Stimulated activated CD8-positive, alpha-beta memory T cell treated with anti-CD3 and anti-CD28 coated beads, Interleukin-7, amount 100 ng/mL, for 48 hours (primary cell): ENCODE measurements around the gene IFT52.
A peak's percentile ranks its signal among the peaks of the same experiment; 100 is the strongest.

ENCODE experiments used
- DNase-seq, 2 donors: peaks; one replicate each; pipeline ENCODE4 v3.0.0-alpha.2; 2020; ENCODE audit warnings: low read depth in 1 of 2; ENCODE audit errors: extremely low read depth in 1 of 2

The IFT52 gene, protein sequence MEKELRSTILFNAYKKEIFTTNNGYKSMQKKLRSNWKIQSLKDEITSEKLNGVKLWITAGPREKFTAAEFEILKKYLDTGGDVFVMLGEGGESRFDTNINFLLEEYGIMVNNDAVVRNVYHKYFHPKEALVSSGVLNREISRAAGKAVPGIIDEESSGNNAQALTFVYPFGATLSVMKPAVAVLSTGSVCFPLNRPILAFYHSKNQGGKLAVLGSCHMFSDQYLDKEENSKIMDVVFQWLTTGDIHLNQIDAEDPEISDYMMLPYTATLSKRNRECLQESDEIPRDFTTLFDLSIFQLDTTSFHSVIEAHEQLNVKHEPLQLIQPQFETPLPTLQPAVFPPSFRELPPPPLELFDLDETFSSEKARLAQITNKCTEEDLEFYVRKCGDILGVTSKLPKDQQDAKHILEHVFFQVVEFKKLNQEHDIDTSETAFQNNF

DNA sequence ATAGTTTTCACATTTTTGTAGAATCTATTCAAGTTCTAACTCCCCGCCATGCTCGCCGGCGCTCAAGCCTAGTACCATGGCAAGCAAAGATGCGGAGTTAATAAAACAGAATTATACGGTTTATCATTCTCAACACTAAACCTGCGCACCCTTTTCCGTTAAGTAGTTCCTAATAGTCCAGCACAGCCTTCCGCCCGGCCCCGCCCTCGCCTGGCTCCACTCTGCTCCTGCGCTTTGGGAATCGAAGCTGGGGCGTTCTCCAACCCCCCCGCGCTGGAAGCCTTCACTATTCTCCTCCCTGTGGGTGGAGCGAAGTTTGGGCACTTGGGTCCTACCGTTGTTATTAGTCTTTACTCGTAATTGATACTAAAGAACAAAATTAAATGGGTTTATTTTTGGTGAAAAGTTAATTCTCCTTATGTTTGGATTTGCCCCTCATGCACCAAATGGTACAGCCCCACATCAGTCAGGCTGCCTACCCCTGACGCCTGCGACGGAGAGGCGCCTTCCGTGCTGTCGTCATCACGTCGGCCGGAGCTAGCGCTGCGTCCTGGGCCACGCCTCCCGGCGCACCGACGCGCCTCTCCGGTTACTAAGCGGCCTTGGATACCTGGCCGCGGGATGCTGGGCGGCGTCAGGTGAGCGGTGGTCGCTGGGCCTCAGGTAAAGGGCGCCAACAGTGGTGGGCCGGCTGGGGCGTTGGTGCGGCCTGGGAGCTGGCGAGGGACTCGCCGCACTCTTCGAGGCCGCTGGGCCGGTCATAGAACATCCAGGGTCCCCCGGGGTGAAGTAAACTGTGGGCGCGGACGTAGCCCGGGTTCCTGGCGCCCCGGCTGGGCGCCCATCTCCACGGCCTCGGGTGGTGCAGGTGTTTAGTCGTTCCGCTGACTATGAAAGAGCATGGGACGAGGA is at the start of gene IFT52:
TSS of gene IFT52 (plus strand) at position 546 of the 912 bp plus-strand sequence. CDS start 3,762 bp downstream, outside the sequence.
- peak; percentile 77 to 81 for DNase-seq

DNA sequence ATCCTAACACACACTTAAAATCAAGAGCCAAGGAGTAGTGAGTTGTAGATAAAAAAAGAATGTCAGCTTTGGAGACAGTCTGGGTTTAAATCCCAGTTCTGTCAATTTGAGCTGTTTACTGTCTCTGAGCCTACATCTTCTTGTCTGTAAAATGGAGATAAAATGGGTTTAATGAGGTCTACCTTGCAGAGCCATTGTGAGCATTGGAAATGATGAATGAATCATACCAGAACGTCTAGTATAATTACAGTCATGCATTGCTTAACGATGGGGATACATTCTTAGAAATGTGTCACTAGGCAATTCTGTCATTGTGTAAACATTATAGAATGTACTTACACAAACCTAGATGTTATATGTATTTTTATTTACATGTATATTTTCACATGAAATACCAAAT is 49.5 kb upstream of the IFT52 start:
- DNase-seq, result no peak

DNA sequence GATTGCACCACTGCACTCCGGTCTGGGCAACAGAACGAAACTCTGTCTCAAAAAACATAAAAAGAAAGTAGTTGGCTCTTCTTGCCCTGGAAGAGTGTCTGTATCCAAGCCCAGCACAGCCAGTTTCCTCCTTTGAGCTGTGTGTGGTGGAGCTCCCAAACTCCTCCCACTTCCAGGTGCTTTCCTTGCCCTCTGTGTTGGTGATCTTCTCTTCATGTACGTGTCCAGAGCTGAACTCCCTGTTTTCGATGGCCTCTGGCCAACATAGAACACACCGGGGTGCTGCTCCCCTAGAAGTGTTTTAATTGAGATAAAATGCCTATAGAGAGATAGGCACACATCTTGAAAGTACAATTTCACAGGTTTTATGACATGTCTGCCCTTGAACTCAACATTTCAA is 48.6 kb upstream of the IFT52 start:
- no peak for DNase-seq

DNA sequence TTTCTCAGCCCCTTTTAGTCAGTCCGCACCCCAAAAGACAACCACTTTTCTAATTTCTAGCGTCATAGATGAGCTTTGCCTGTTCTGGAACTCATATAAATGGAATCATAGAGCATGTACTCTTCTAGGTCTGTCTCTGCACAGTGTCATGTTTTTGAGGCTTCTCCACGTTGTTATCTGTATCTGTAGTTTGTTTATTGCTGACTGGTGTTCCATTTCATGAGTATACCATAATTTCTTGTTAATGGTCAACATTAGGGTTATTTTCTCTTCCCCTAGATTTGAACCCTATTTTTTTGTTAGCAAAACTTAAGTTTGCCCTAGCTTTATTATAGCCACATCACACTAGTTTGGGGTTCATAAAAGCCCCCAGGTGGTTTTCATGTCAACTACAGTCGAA is 48.1 kb upstream of the IFT52 start:
- no peak for DNase-seq

DNA sequence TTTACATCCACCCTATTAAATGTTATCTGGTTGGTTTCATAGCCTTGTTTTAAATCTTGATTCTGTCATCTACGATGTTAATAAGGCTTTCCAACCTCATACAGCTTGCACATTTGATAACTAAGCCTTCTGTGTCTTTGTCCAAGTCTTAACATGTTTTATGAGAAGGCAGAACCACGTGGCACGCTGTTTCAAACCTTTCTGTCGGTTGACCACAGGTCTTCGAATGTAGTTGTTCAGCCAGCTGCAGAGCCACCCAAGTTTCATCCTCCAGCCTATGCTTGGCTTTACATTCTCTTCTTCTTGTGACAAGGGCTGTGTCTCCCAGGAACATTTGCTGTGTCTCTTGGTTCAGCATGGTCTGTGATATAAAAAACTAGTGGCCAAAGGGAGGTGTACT is 47.6 kb upstream of the IFT52 start:
- no peak for DNase-seq

DNA sequence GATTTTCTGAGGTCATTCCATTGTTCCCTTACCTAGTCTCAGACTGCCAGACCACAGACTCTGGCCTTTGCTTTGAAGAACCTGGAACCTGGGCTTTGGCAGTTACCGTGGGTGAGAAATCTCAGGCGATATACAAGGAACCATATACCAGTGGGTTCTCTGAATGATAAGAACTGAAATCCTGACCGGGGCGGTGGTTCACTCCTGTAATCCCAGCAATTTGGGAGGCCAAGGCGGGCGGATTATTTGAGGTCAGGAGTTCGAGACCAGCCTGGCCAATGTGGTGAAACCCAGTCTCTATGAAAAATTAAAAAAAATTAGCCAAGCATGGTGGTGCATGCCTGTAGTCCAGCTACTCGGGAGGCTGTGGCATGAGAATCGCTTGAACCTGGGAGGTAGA is 46.2 kb upstream of the IFT52 start:
- no peak for DNase-seq

DNA sequence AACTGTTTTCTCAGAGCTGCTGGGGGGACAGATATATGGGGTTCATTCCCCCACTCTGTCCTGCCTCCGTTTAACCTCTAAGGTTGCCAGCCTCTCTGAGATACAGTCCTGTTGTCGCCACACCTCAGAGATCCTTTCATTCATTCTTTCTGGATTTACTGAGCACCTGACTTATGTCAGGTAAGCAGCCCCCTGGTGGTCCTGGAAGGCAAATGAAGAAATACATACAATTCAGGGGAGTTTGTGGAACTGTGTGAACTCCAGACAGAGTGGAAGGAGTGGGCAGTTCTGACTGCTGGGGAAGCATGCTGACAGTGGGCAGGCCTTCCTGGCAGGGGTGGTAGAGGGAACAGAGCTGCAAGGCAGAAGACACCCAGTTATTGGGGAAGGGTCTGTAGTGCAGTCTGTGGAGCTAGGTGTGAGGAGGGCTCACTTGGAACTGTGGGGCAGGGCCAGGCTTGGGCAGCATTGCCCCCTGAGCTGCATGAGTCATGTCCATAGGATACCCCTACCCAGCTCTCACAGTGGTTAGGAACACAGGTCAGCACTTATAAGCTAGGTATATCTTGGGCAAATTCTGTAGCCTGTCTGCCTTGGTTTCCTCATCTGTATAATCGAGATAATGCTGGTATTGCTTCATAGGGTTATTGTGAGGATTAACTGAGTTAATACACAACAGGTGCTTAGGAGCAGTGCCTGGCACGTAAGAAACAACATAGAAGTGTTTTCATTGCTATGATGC is 44.7 kb upstream of the IFT52 start:
- no peak for DNase-seq

DNA sequence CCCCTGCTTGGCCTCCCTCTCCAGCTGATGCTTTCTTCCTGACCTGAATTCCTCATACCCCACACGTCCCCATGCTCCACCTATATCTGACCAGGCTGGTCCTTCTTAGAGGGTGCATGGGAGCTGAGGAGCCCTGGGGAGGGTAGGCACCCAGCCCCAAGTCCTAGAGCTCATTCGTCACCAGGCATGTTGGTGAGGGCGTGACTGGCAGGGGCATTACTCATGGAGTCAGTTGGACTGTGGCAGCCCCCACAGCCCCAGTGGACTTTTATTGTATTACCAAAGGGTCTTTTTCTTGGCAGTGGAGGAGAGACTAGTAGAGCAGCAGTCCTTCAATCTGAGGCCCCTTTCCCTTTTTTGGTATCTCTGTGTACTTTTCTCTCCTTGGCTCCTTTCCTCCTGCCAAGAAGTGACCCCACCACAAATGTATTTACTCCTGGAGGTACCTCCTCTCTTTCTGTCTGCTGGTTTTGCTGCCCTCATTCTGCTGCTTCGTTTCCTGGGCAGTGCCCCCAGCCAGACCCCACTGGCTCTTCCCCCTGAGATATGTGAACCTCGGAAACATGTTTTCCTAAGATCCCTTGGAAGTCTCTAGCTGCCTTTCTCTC is 42.4 kb upstream of the IFT52 start:
- no peak for DNase-seq

DNA sequence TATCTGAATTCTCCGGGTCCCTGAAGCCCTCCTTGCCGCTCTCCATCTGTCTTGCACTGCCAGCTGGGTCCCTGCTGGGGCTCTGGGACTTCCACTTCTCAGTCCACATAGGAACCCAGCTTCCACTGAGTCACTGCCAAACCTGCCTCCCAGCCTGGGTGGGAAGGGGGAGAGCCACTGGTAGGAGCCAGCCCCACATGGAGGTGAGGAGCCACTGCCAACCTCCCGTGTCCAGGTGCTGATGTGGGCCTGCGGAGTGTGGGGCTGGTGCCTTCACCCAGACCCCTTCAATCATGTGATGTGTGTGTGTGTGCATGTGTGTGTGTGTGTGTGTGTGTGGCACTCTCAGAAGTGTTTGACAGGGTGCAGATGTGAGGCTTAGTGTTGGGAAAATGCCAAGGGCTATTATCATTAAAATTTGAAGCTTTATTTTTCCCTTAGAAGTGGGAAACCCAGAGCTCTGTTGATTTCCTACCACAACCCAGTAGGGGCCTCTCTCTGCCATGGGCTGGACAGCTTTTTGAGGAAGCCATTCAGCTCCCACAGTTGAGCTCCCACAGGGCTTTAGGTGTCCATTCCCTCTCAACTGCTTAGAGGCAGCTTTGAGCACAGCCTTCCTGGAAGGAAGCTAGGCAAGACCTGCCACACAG is 41.2 kb upstream of the IFT52 start:
- no peak for DNase-seq

DNA sequence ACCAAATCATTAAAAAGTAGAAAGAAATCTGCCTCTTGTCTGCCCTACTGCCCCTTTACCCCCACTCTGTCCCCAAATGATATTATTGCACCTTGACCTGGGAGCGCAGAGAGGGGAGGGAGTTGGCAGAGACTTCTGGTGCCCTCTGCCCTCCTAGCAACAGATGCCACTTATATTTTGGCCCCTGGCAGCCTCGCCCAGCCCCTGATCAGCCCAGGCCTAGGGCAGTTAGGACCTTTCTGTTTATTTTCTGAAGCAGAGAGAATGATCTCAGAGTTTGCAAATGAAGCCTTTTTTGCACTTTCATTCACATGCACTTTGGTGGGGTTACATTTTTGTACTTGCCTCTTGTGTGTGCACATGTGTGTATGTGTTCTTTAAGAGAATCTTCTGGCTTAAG is 40.3 kb upstream of the IFT52 start:
- no peak for DNase-seq

DNA sequence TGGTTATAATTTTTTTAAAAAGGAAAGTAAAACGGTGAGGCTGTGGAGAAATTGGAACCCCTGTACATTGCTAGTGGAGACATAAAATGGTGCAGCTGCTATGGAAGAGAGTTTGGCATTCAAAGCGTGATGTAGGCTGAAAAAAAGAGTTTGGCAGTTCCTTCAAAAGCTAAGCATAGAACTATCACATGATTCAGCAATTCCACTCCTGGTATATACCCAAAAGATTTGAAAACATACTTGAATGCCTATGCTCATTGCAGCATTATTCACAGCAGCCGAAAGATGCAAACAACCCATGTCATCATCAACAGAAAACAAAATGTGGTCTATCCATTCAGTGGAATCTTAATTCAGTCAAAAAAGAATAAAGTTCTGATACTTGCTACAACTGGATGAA is 36.4 kb upstream of the IFT52 start:
- no peak for DNase-seq

DNA sequence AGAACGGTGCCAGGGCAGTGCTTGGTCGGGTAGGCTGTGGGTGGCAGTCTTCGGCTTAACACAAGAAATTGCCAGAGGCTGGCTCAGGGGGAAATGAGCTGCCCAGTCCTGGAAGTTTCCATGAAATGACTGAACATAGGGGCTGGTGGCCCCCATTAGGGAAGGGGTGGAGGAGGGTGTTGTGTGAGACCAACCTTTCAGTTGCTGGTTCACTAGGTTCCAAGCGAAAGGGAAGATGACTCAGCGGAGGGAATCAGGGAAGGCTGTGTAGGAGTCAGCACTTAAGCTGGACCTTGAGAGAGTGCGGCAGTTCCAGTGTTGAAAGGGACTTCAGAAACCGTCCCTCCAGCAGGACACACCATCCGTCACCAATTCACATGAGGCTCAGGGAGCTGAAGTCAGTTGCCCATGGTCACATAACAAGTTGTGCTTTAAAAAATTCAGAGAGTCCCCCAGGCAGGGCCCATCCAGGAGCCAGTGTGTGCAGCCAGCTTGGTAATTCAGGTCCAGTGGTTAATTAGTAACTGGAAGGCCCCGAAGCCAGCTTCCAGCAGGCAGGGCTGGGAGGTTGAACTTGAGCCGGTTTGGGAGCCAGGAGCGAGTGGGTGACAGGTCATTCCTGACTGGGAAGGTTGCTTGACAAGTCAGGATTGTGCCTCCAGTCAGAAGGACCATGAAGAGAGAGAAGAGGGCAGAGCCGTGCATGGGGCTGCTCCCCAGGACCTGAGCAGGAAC is 32.2 kb upstream of the IFT52 start, which contains the start of gene SGK2:
TSS of gene SGK2 (plus strand) at position 616 of the 735 bp plus-strand sequence. CDS start 7,469 bp downstream, outside the sequence.
- no peak for DNase-seq

DNA sequence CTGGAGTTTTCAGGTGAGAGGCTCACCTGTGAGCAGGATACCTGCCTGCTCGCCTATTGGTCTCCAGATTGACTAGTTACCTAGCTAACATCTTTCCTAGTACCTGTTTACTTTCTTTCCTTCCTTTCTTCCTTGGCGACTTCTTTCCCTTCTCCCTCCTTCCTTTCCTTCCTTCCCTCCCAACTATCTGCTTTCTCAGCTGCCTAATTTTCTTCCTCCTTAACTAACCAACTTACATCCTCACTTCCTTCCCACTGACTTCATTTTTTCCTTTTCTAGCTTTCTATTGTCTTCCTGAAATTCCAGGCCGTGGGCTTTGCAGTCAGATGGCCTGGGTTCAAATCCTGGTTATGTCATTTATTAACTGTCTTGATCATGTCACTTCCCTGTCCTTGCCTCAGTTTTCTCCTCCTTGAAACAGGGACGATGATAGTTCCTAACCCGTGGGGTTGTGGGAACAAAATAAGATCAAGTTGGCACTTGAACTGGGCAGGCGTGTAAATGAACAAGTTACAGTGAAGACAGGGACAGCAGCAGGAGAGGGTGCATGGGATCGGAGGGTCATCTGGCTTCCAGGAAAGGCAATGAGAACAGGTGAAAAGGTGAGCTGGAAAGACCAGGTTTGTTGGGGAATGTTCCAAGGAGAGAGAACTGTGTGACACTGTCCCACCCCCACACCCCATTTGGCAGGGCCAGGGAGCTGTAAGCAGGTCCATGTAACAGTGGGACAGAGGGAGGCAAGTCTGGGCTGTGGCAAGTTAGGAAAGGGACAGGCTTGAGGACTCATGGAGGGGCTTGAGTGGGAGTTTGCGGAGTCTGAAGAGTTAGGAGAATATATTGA is 31.4 kb upstream of the IFT52 start:
- DNase-seq, result no peak

DNA sequence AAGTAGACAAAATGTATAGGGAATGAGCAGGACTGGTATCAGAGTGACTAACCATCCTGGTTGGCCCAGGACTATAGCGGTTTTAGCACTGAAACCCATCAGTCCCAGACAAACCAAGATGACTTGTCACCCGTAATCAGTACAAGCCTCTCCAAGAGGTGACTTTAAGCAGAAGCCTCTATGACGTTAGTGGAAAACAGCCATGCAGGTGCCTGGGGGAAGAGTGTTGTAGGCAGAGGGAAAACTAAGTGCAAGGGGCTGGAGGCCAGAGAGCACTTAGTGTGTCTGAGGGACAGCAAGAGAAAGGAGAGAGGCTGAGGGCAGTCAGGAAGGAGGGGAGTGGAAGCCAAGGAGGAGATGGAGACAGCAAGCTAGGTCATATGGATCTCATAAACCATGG is 29.8 kb upstream of the IFT52 start:
- DNase-seq, result no peak

DNA sequence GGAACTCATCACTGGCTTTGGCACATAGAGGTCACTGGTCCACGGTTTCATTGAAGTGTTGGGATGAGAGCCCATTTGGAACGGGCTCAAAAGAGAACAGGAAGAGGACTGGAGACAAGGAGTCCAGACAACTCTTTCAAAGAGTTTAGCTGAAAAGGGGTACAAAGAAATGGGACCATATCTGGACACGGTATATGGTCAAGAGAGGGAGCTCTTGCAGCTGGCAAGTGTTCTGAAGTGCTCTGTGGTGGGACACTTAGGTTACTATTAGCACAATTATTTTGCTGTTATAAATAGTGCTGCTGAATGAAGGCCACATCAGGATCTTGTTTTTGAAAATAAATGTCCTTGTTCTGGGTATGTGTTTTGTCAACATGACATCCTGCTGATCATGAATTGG is 27.3 kb upstream of the IFT52 start:
- DNase-seq, result no peak

DNA sequence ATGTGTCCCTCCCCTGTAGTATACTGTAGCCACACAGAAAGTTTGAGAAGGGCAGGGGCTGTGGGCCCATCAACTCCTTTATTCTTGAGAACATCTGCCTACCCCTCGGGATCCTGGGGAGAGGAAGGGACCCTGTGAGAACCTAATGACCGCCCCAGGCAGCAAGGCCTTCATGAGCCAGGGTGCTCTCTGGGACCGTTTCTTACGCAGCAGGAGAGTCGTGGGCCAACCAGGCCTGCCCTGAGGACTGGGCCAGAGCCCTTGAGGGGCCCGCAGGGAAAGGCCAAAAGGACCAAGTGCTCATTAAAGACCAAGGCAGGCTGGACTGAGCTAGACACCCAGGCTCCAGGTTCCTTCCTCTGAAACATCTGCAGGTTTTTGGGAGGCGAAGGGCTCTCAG is 26.7 kb upstream of the IFT52 start:
- no peak for DNase-seq

DNA sequence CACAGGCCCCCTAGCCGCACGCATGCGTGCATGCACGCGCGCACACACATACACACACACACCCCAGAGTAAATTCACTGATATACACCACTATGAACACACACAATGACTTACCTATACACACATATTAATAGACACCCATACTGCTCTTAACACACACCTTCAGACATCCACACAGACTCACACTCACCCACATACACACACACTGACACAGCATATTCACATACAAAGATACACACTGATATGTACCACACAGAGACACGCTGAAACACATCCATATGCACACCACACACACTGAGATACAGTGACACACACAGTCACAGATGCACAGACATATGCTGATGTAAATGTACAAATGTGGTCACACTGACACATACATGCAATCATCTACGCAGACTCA is 26.3 kb upstream of the IFT52 start:
- no peak for DNase-seq

DNA sequence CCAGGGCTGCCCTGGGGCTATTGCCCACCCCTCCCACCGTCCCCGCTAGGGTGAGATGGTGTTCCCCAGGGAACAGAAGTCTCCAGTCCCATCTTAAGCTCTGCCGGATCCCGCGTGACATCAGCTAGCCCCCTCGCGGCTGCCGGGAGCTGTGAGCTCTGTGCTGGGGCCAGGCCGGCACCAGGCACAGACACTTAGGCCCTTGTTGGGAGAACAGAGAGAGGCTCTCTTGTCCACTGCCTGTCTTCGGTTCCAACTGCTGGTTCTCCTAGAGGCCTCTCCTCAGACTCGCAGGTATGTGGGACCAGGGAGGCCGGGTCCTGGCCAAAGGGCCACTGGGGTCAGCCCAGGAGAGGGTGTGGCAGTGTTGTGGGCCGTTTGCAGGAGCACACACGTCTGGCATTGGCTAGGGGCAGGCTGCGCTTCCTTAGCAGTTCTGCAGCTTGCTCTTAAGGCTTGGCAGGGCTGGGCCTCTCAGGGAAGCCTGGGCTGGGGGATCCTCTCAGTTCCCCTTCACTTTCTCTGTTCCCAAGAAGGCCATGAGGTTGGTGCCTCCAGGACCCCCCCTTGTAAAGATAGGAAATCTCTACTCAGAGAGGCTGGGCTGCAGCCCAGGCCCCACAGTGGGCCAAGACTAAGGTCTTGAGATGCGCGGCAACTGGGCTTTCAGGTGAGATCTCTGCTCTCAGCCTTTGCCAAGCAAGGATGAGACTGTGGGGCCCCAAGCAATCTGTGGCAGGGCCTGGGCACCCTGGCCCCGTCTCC is 25.6 kb upstream of the IFT52 start:
- no peak for DNase-seq
